Measurements from ENCODE around the gene FSD1L.

Gene FSD1L

GRCh38 chr9:105485131-105485530 is 37.3 kb downstream of the FSD1L start:
- H3K4me1 ChIP-seq (ENCODE audit: control insufficient read depth in 1 of 2, insufficient read depth in 1 of 2, low read depth in 1 of 2, low read length in 1 of 2) = no peaks in the 10 kb centered on the region
- no peaks in the 10 kb centered on the region for H3K27me3 ChIP-seq
- no peak overlapping the region for H3K27ac ChIP-seq
- no peaks in the 10 kb centered on the region for H3K36me3 ChIP-seq
- no peak overlapping the region for H3K4me3 ChIP-seq (ENCODE audit: low read depth in 1 of 2, low read length in 1 of 2)
- no peaks in the 10 kb centered on the region for H3K9me3 ChIP-seq
- TF ChIP-seq CTCF (IDR thresholded peaks at IDR 0.05) = no peak

- no peak for TF ChIP-seq CTCF (IDR thresholded peaks at IDR 0.05)
- H3K27me3 ChIP-seq = no peaks in the 10 kb centered on the region
- no peaks in the 10 kb centered on the region for H3K36me3 ChIP-seq
- H3K9me3 ChIP-seq = no peaks in the 10 kb centered on the region
- peaks cover 0 to 8% of the 10 kb centered on the region in 2 experiments for H3K4me1 ChIP-seq (ENCODE audit: control insufficient read depth in 1 of 2, insufficient read depth in 1 of 2, low read depth in 1 of 2, low read length in 1 of 2)
- H3K4me3 ChIP-seq (ENCODE audit: low read depth in 1 of 2, low read length in 1 of 2) = no peak overlapping the region
- no peak overlapping the region for H3K27ac ChIP-seq
These were observed 49.0 kb downstream of the FSD1L start for GRCh38 chr9:105496826-105497225.

- Histone ChIP-seq H3K27ac (no peak overlapping the region), H3K9me3 (no peaks in the 10 kb centered on the region), H3K27me3 (no peaks in the 10 kb centered on the region), H3K4me3 (ENCODE audit: low read depth in 1 of 2, low read length in 1 of 2) (no peak overlapping the region), H3K4me1 (ENCODE audit: control insufficient read depth in 1 of 2, insufficient read depth in 1 of 2, low read depth in 1 of 2, low read length in 1 of 2) (peaks cover 0 to 8% of the 10 kb centered on the region in 2 experiments), H3K36me3 (no peaks in the 10 kb centered on the region)
- no peak for TF ChIP-seq CTCF (IDR thresholded peaks at IDR 0.05)
These were observed 49.9 kb downstream of the FSD1L start for GRCh38 chr9:105497704-105498103.

- H3K36me3 ChIP-seq = no peaks in the 10 kb centered on the region
- H3K4me1 ChIP-seq (ENCODE audit: control insufficient read depth in 1 of 2, insufficient read depth in 1 of 2, low read depth in 1 of 2, low read length in 1 of 2) = peaks cover 0 to 8% of the 10 kb centered on the region in 2 experiments
- no peaks in the 10 kb centered on the region for H3K9me3 ChIP-seq
- H3K27ac ChIP-seq = no peak overlapping the region
- H3K4me3 ChIP-seq (ENCODE audit: low read depth in 1 of 2, low read length in 1 of 2) = no peak overlapping the region
- no peaks in the 10 kb centered on the region for H3K27me3 ChIP-seq
- no peak for TF ChIP-seq CTCF (IDR thresholded peaks at IDR 0.05)
These were observed 52.4 kb downstream of the FSD1L start for GRCh38 chr9:105500108-105500766.

- no peak overlapping the region for H3K27ac ChIP-seq
- no peak for TF ChIP-seq CTCF (IDR thresholded peaks at IDR 0.05)
- peaks cover 0 to 8% of the 10 kb centered on the region in 2 experiments for H3K4me1 ChIP-seq (ENCODE audit: control insufficient read depth in 1 of 2, insufficient read depth in 1 of 2, low read depth in 1 of 2, low read length in 1 of 2)
- no peaks in the 10 kb centered on the region for H3K27me3 ChIP-seq
- H3K36me3 ChIP-seq = no peaks in the 10 kb centered on the region
- H3K4me3 ChIP-seq (ENCODE audit: low read depth in 1 of 2, low read length in 1 of 2) = no peak overlapping the region
- H3K9me3 ChIP-seq = no peaks in the 10 kb centered on the region
These were observed 53.6 kb downstream of the FSD1L start for GRCh38 chr9:105501414-105501813.

Data from neutrophil (primary cell).